ENCODE results near the gene TRMO.
"Not testable (repeated sequence)": the region's sequence is repeated elsewhere in the genome, so short reads cannot be mapped to it uniquely, and the experiment has no call there.

GRCh38 chr9:97945470-97945869 is 23.2 kb upstream of the TRMO start:
- TF ChIP-seq CTCF, POLR2A (IDR thresholded peaks at IDR 0.05): not testable (repeated sequence)

All from breast epithelium (tissue), 3 donors.